Measurements from ENCODE around the gene UNC93A. TPM values are rescaled to one million over a fixed set of nuclear protein-coding genes. Genes with fewer than 3 reads are reported as not detected.

Gene UNC93A
- total RNA-seq, 2 donors from 2014 or later: not detected

GRCh38 chr6:167270499-167271311, 20.4 kb upstream of the UNC93A start:
- no peak overlapping the region for H3K27ac ChIP-seq
- H3K9me3 ChIP-seq: no peaks in the 10 kb centered on the region
- TF ChIP-seq CTCF (IDR thresholded peaks at IDR 0.05): no peak
- no peaks in the 10 kb centered on the region for H3K36me3 ChIP-seq
- no peak for DNase-seq (ENCODE audit: low spot score)
- H3K4me3 ChIP-seq: no peak overlapping the region
- ATAC-seq (ENCODE audit: insufficient number of reproducible peaks, low FRiP score, low read depth): no peak
- H3K4me1 ChIP-seq (ENCODE audit: control insufficient read depth in 1 of 2, low read depth in 2 of 2): no peaks in the 10 kb centered on the region
- H3K27me3 ChIP-seq (replicated peaks; ENCODE audit: insufficient read depth): no peaks in the 10 kb centered on the region

- Histone ChIP-seq H3K36me3 (no peaks in the 10 kb centered on the region), H3K27me3 (replicated peaks; ENCODE audit: insufficient read depth) (no peaks in the 10 kb centered on the region), H3K4me1 (ENCODE audit: control insufficient read depth in 1 of 2, low read depth in 2 of 2) (no peaks in the 10 kb centered on the region), H3K4me3 (no peak overlapping the region), H3K27ac (no peak overlapping the region), H3K9me3 (no peaks in the 10 kb centered on the region)
- ATAC-seq (ENCODE audit: insufficient number of reproducible peaks, low FRiP score, low read depth) (no peak), DNase-seq (ENCODE audit: low spot score) (no peak)
- no peak for TF ChIP-seq CTCF (IDR thresholded peaks at IDR 0.05)
Observed at GRCh38 chr6:167272151-167272550, 19.0 kb upstream of the UNC93A start.

DNA sequence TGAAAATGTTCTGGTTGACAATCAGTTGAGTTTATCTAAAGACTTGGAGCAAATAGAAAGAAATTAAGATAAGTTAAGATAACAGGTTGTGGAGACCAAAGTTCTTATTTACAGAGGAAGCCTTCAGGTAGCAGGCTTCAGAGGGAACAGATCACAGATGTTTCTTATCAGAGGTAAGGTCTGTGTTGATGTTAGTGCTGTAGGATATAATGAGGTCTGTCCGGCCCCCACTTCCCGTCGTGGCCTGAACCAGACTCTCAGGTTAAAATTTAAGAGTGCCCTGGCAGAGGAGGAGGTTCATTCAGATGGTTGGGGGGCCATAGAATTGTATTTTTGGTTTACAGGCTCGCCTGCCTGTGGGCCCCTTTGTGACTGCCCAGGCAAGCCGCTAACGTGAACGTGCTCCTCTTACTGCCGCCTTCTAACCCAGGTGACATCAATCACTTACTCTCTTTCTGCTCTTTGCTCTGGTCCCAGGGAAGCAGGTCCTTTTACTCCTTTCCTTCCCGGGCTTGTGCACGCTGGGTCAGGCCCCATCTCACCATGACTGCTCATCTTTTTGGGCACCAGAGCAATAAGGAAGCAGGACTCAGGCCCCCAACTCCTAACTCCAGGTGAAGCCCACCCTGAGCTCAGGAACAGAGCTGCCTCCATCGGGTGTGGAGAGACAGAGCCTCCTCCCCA, 18.3 kb upstream of the UNC93A start:
- H3K4me1 ChIP-seq (ENCODE audit: control insufficient read depth in 1 of 2, low read depth in 2 of 2): no peaks in the 10 kb centered on the region
- H3K36me3 ChIP-seq: no peaks in the 10 kb centered on the region
- H3K4me3 ChIP-seq: no peak overlapping the region
- TF ChIP-seq CTCF (IDR thresholded peaks at IDR 0.05): no peak
- no peaks in the 10 kb centered on the region for H3K9me3 ChIP-seq
- H3K27ac ChIP-seq: no peak overlapping the region
- DNase-seq (ENCODE audit: low spot score) (no peak), ATAC-seq (ENCODE audit: insufficient number of reproducible peaks, low FRiP score, low read depth) (no peak)
- H3K27me3 ChIP-seq (replicated peaks; ENCODE audit: insufficient read depth): no peaks in the 10 kb centered on the region

DNA sequence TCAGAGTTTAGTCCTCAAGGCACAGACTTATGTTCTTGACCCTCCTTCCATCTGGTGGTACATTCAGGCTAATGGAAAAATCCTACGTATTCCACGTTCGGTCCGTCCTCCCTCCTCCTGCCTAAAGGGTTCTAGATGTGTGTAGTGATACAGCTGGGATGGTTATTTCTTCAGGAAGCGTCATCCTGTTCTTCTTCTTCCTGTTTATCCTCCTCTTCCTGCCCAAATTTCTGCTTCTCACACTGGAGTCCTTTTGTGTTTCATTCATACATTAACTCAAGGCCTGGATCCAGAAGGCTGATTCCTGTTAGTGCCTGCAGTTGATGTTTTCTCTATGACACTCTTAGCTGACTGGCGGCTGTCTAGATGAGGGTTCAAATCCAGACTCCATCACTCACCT, 16.8 kb upstream of the UNC93A start:
- H3K36me3 ChIP-seq: no peaks in the 10 kb centered on the region
- ATAC-seq (ENCODE audit: insufficient number of reproducible peaks, low FRiP score, low read depth) (no peak), DNase-seq (ENCODE audit: low spot score) (no peak)
- no peak for TF ChIP-seq CTCF (IDR thresholded peaks at IDR 0.05)
- H3K9me3 ChIP-seq: no peaks in the 10 kb centered on the region
- H3K27ac ChIP-seq: no peak overlapping the region
- H3K27me3 ChIP-seq (replicated peaks; ENCODE audit: insufficient read depth): no peaks in the 10 kb centered on the region
- H3K4me3 ChIP-seq: no peak overlapping the region
- no peaks in the 10 kb centered on the region for H3K4me1 ChIP-seq (ENCODE audit: control insufficient read depth in 1 of 2, low read depth in 2 of 2)

DNA sequence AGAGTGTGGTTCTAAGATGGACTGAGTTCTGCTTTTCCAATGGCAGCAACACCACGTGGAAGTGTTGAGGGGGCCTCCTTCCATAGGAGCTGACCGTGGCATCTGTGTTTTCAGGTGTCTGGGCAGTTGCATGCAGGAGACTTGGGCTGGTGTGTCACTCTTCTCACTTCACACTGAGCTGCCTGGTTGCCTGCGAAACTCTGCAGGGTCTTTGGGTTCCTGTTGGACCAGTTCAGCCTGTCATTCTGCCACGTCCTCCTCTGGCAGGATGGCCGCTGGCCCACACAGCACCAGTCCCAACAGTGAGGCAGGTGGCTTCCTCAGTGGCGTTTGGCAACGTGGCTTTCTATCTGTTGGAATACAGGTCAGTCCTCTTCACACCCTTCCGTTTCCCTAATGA, 16.1 kb upstream of the UNC93A start:
- no peak overlapping the region for H3K4me3 ChIP-seq
- no peaks in the 10 kb centered on the region for H3K4me1 ChIP-seq (ENCODE audit: control insufficient read depth in 1 of 2, low read depth in 2 of 2)
- H3K27ac ChIP-seq: no peak overlapping the region
- DNase-seq (ENCODE audit: low spot score) (no peak), ATAC-seq (ENCODE audit: insufficient number of reproducible peaks, low FRiP score, low read depth) (no peak)
- no peak for TF ChIP-seq CTCF (IDR thresholded peaks at IDR 0.05)
- H3K36me3 ChIP-seq: no peaks in the 10 kb centered on the region
- no peaks in the 10 kb centered on the region for H3K9me3 ChIP-seq
- peaks cover 5% of the 10 kb centered on the region for H3K27me3 ChIP-seq (replicated peaks; ENCODE audit: insufficient read depth)

Data from thoracic aorta (tissue), 2 donors.